DMS114 treated with DMSO at 0.1 percent for 48 hours (cell line): ENCODE results near the gene DIAPH3.

Source experiments
- DNase-seq: peaks from one replicate; lab custom pipeline; 2025; ENCODE audit not compliant: unreplicated experiment; lab: John Stamatoyannopoulos, UW

DIAPH3 gene

GRCh38 chr13:60158321-60158801 lies 5.4 kb downstream of the DIAPH3 start:
- no peak for DNase-seq

- no peak for DNase-seq
Measured at GRCh38 chr13:60155978-60156377, 7.8 kb downstream of the DIAPH3 start.

GRCh38 chr13:60152904-60153303 lies 10.8 kb downstream of the DIAPH3 start:
- DNase-seq: no peak

- DNase-seq: no peak
Measured at GRCh38 chr13:60152114-60152513, 11.6 kb downstream of the DIAPH3 start.

GRCh38 chr13:60150538-60150937 lies 13.2 kb downstream of the DIAPH3 start:
- no peak for DNase-seq

- no peak for DNase-seq
Measured at GRCh38 chr13:60148918-60149317, 14.8 kb downstream of the DIAPH3 start.

GRCh38 chr13:60147361-60147760 lies 16.4 kb downstream of the DIAPH3 start:
- DNase-seq: no peak

GRCh38 chr13:60146471-60146870 lies 17.3 kb downstream of the DIAPH3 start:
- DNase-seq: no peak

GRCh38 chr13:60143775-60144174 lies 20.0 kb downstream of the DIAPH3 start:
- DNase-seq: no peak

- DNase-seq: no peak
Measured at GRCh38 chr13:60139272-60139671, 24.5 kb downstream of the DIAPH3 start.

- no peak for DNase-seq
Measured at GRCh38 chr13:60138674-60139073, 25.1 kb downstream of the DIAPH3 start.

- DNase-seq: no peak
Measured at GRCh38 chr13:60137911-60138560, 25.7 kb downstream of the DIAPH3 start.

GRCh38 chr13:60135344-60135743 lies 28.4 kb downstream of the DIAPH3 start:
- DNase-seq: no peak

GRCh38 chr13:60134376-60134775 lies 29.4 kb downstream of the DIAPH3 start:
- DNase-seq: no peak

- DNase-seq: no peak
Measured at GRCh38 chr13:60121337-60121687, 42.4 kb downstream of the DIAPH3 start.

- DNase-seq: no peak
Measured at GRCh38 chr13:60120617-60121336, 43.0 kb downstream of the DIAPH3 start.

GRCh38 chr13:60118696-60119400 lies 44.9 kb downstream of the DIAPH3 start:
- DNase-seq: no peak

GRCh38 chr13:60114499-60115028 lies 49.2 kb downstream of the DIAPH3 start:
- no peak for DNase-seq

GRCh38 chr13:60112771-60113170 lies 51.0 kb downstream of the DIAPH3 start:
- DNase-seq: no peak

GRCh38 chr13:60111691-60112090 lies 52.0 kb downstream of the DIAPH3 start:
- no peak for DNase-seq

- no peak for DNase-seq
Measured at GRCh38 chr13:60109285-60109684, 54.4 kb downstream of the DIAPH3 start.

- DNase-seq: no peak
Measured at GRCh38 chr13:60108589-60108988, 55.1 kb downstream of the DIAPH3 start.
